Subcutaneous preadipocyte (primary cell): Measurements from ENCODE around the gene ADCY4. TPM values are rescaled to one million over a fixed set of nuclear protein-coding genes. Genes with fewer than 3 reads are reported as not detected.

Experiments used
- small RNA-seq: library from RNA; depleted of rRNA; stranded (forward); fragments of <200 nt; gene quantifications from one replicate; pipeline ENCODE3, GENCODE V24; 2012
- total RNA-seq: library from RNA; depleted of rRNA; stranded (reverse); fragments of >200 nt; gene quantifications from 2 replicates; pipeline ENCODE4 v1.2.3, GENCODE V29; 2012

ADCY4 gene
- 3.7 and 11.5 TPM in 2 replicates for total RNA-seq

DNA sequence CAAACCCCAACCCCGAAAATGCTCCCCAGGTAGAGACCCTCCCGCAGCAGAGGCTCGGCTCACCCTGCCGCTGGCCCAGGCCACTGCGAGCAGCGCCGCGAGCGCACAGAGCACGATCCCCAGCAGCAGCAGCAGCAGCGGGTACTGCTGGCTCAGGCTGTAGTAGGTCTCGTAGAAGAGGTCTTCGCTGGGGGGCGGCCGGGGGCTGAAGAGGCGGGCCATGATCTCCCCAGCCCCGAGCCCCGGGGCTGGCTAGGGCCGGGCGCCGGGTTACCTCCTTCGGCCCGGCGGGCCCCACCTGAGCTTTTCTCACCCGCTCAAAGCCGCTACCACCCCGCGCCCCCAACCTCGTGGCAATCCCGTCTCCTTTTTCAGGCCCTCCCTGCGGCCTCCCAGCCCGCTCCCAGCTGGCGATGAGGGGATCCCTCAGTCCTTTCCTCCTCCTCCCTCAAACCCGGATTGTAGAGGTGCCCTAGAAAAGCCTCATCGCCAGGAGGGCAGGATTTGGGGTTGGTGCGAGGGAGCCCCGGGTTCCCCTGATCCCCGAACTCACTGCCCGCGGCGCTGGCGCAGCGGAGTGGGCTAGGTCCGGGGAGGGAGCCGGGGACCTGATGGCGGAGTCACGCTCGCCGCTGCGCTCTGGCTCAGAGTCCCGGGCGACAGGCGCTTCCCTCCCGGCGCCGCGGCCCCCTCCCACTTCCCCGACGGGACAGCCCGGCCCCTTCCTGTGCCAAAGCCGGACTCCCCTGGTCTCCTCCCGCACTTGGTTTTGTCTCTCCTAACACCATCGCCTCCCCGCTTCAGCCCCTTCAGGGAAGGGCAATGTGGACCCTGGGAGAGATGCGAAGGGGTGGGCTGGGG is at the start of gene ADCY4:
Gene ADCY4 (minus strand): TSS at position 641 of the 861 bp plus-strand sequence. CDS start 419 bp downstream, at position 222.

GRCh38 chr14:24367514-24368211 is 32.8 kb upstream of the ADCY4 start, which contains the start of gene NFATC4:
TSS of gene NFATC4 (plus strand) at chr14:24368184. CDS start at chr14:24368341, 157 bp downstream.

DNA sequence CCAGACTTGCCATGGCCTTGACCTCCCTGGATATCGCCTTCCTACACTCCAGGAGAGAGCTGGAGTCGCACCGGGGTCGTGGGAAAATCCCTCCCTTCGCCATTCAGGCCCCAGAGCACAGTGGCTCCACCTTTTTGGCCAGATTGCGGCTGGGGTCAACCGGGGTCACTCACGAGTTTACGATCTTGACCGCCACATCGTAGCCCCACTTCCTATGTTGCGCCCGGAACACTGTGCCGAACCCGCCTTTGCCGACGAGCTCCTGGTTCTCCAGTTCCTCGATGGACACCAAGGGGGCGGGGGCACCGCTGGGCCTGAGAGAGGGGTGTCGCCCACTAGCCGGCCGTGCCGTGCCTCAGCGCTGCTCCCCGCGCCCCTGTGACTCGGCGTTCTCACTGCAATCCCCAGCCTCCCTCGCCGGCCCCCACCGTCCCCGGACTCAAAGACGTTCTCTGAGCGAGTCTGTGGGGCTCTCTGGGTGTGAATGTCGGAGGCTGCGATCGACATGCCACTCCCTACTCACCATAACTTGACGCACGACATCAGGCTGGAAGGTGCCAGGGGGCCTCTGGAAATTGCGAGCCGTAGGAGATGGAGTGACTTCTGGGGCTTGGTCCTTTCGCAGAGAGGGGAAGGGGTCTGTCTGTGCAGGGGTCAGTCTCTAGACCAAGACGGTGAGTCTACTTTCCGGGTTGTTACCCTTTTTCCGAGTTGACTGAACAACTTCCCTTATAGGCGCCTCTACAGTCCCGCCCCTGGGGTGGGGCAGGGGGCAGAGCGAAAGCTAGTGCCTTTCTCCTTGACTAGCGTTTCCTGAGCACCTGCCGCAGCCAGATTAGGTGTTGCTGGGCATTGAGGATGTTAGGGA is 4.6 kb upstream of the ADCY4 start, which contains the start of gene RIPK3:
Gene RIPK3 (minus strand): TSS at position 708 of the 868 bp plus-strand sequence. CDS start 165 bp downstream, at position 543.

GRCh38 chr14:24310646-24311604 is 23.9 kb downstream of the ADCY4 start, which contains the start of gene LTB4R:
TSS of gene LTB4R (plus strand) at chr14:24311502. CDS start at chr14:24315652, 4,150 bp downstream.

GRCh38 chr14:24309538-24310264 is 25.2 kb downstream of the ADCY4 start, which contains the start of gene LTB4R2:
TSS of gene LTB4R2 (plus strand) at chr14:24310140. CDS start at chr14:24310665, 525 bp downstream.

GRCh38 chr14:24307575-24308341 is 27.1 kb downstream of the ADCY4 start, which contains the start of gene CIDEB:
TSS of gene CIDEB (minus strand) at chr14:24307977. CDS start at chr14:24307858, 119 bp downstream.

GRCh38 chr14:24299255-24300191 is 35.3 kb downstream of the ADCY4 start, which contains the start of the genes DHRS1 and NOP9:
TSS of gene DHRS1 (minus strand) at chr14:24299780. CDS start at chr14:24299106, 674 bp downstream.
TSS of gene NOP9 (plus strand) at chr14:24299850. CDS start at chr14:24299955, 105 bp downstream.

DNA sequence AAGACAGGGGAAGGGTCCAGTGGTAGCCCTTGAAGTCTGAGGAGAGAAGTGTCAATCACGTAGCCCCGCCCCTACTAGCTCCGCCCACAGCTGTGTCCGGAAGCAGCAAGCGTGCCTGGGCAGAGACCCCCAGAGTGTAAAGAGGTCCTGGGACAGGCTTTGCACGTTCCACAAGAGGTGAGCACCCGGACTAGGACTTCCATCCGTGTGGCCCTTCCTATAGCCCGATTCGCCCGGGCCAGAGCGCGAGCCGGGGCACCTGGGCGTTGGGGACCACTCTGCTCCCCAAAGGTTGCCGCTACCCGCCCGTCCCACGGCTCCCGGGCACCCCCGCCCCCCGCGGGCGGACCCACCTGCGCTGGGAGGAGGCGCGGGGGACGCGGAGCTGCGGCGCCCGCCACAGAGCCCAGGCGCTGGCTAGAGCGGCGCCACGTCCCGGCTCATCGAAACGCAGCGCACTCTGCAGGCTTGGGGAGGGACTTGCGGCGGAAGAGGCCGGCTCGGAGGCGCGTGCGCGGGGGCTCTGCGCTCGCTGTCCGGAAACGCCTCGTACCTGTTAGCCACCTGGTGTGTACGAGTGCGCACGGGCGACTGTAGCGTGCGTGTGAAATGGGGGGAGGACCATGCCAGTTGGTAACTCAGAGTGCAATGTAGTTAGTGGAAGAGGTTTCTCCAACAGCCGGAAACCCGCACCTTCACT is 63.6 kb downstream of the ADCY4 start, which contains the start of gene RABGGTA:
Gene RABGGTA (minus strand): TSS at position 464 of the 700 bp plus-strand sequence. CDS start 482 bp downstream, outside the sequence.

Small RNA genes within 50 kb of the gene (small RNA-seq; reads per million reads assigned to genes)
- gene RF00026 = not detected

Other genes starting within 250 kb of the ADCY4 start
- 10.3 and 13.9 TPM in 2 replicates for gene PCK2, start 240.8 kb downstream of the ADCY4 start, total RNA-seq
- 44.5 and 46.1 TPM in 2 replicates for gene DCAF11, start 220.3 kb downstream of the ADCY4 start, total RNA-seq
- gene NRL, start 220.1 kb downstream of the ADCY4 start, total RNA-seq = 0.78 and 1.1 TPM in 2 replicates
- 0.37 TPM in 1 of 2 replicates, not detected in the other for gene FITM1, start 204.4 kb downstream of the ADCY4 start, total RNA-seq
- gene PSME1, start 198.9 kb downstream of the ADCY4 start, total RNA-seq = 62.9 and 93.7 TPM in 2 replicates
- gene EMC9, start 193.5 kb downstream of the ADCY4 start, total RNA-seq = 12.1 and 13.3 TPM in 2 replicates
- 72.1 and 87.5 TPM in 2 replicates for gene PSME2, start 188.5 kb downstream of the ADCY4 start, total RNA-seq
- 40.8 and 43.8 TPM in 2 replicates for gene RNF31, start 187.6 kb downstream of the ADCY4 start, total RNA-seq
- 38.3 and 59.5 TPM in 2 replicates for gene IRF9, start 173.8 kb downstream of the ADCY4 start, total RNA-seq
- 1.8 TPM in 2 replicates for gene REC8, start 163.0 kb downstream of the ADCY4 start, total RNA-seq
- 74.6 and 97.4 TPM in 2 replicates for gene IPO4, start 146.3 kb downstream of the ADCY4 start, total RNA-seq
- 53.2 and 56.2 TPM in 2 replicates for gene TM9SF1, start 139.6 kb downstream of the ADCY4 start, total RNA-seq
- gene TSSK4, start 129.4 kb downstream of the ADCY4 start, total RNA-seq = under 0.01 and 0.20 TPM in 2 replicates
- gene CHMP4A, start 121.6 kb downstream of the ADCY4 start, total RNA-seq = 10.0 and 10.3 TPM in 2 replicates
- gene MDP1, start 119.0 kb downstream of the ADCY4 start, total RNA-seq = 10.8 and 14.7 TPM in 2 replicates
- 84.3 and 102 TPM in 2 replicates for gene NEDD8, start 102.7 kb downstream of the ADCY4 start, total RNA-seq
- gene GMPR2, start 102.1 kb downstream of the ADCY4 start, total RNA-seq = 54.2 and 64.3 TPM in 2 replicates
- 37.7 and 46.3 TPM in 2 replicates for gene TINF2, start 92.4 kb downstream of the ADCY4 start, total RNA-seq
- gene TGM1, start 71.9 kb downstream of the ADCY4 start, total RNA-seq = 0.78 and 1.1 TPM in 2 replicates
- gene RABGGTA, start 63.5 kb downstream of the ADCY4 start, total RNA-seq = 22.4 and 30.1 TPM in 2 replicates
- gene DHRS1, start 35.3 kb downstream of the ADCY4 start, total RNA-seq = 10.0 and 16.2 TPM in 2 replicates
- gene NOP9, start 35.2 kb downstream of the ADCY4 start, total RNA-seq = 19.1 and 27.2 TPM in 2 replicates
- gene CIDEB, start 27.1 kb downstream of the ADCY4 start, total RNA-seq = 1.2 and 2.2 TPM in 2 replicates
- gene LTB4R2, start 24.9 kb downstream of the ADCY4 start, total RNA-seq = 5.3 and 5.5 TPM in 2 replicates
- 1.4 and 2.2 TPM in 2 replicates for gene LTB4R, start 23.6 kb downstream of the ADCY4 start, total RNA-seq
- 3.7 TPM in 2 replicates for gene RIPK3, start 4.9 kb upstream of the ADCY4 start, total RNA-seq
- 53.3 and 54.0 TPM in 2 replicates for gene NFATC4, start 33.1 kb upstream of the ADCY4 start, total RNA-seq
- gene NYNRIN, start 63.9 kb upstream of the ADCY4 start, total RNA-seq = 3.9 and 4.8 TPM in 2 replicates
- 1.4 and 4.4 TPM in 2 replicates for gene CBLN3, start 94.6 kb upstream of the ADCY4 start, total RNA-seq
- gene KHNYN, start 94.9 kb upstream of the ADCY4 start, total RNA-seq = 36.4 and 44.2 TPM in 2 replicates
- gene SDR39U1, start 107.7 kb upstream of the ADCY4 start, total RNA-seq = 9.6 and 12.9 TPM in 2 replicates
- not detected in 2 replicates for gene CMA1, start 173.2 kb upstream of the ADCY4 start, total RNA-seq
- gene CTSG, start 241.2 kb upstream of the ADCY4 start, total RNA-seq = not detected in 2 replicates